Subcutaneous abdominal adipose tissue (tissue), 5 donors: ENCODE data around the gene SLC19A2.

Experiments
- H3K27ac ChIP-seq: one replicate; pipeline ENCODE4 v1.7.0; 2013; ENCODE audit warnings: low read depth, mild to moderate bottlenecking, inconsistent platforms, low read length, moderate library complexity
- H3K27me3 ChIP-seq, 5 donors: one replicate each; pipeline ENCODE4 v1.7.0; 2013; ENCODE audit warnings: low read length in 5 of 5, inconsistent platforms in 1 of 5; ENCODE audit not compliant: control insufficient read depth in 5 of 5, insufficient read depth in 4 of 5
- H3K36me3 ChIP-seq, 5 donors: one replicate each; pipeline ENCODE4 v1.7.0; 2013; ENCODE audit warnings: low read length in 5 of 5; ENCODE audit not compliant: control insufficient read depth in 5 of 5, insufficient read depth in 5 of 5
- H3K4me1 ChIP-seq, 5 donors: one replicate each; pipeline ENCODE4 v1.7.0; 2013; ENCODE audit warnings: low read length in 5 of 5, mild to moderate bottlenecking in 3 of 5, moderate library complexity in 1 of 5; ENCODE audit not compliant: control insufficient read depth in 5 of 5, insufficient read depth in 5 of 5
- H3K4me3 ChIP-seq, 5 donors: one replicate each; pipeline ENCODE4 v1.7.0; 2013; ENCODE audit warnings: low read length in 5 of 5, low read depth in 1 of 5
- H3K9ac ChIP-seq, 5 donors: one replicate each; pipeline ENCODE4 v1.7.0; 2013; ENCODE audit warnings: low read length in 5 of 5, mild to moderate bottlenecking in 4 of 5, moderate library complexity in 3 of 5
- H3K9me3 ChIP-seq, 5 donors: one replicate each; pipeline ENCODE4 v1.7.0; 2013; ENCODE audit warnings: low read length in 5 of 5; ENCODE audit not compliant: control insufficient read depth in 5 of 5
- donor health status: healthy.
- donor health status: healthy.
- donor health status: healthy.
- donor health status: healthy.
- donor health status: healthy.

The SLC19A2 gene

GRCh38 chr1:169479363-169480066 is 6.2 kb downstream of the SLC19A2 start:
- H3K27ac ChIP-seq = no peak overlapping the region
- no peak overlapping the region for H3K4me3 ChIP-seq

GRCh38 chr1:169478094-169478672 is 7.6 kb downstream of the SLC19A2 start:
- Histone ChIP-seq H3K4me1 (peaks cover 0 to 32% (median 1%) of the 10 kb centered on the region in 5 donors), H3K27ac (no peak overlapping the region), H3K27me3 (no peaks in the 10 kb centered on the region), H3K9me3 (no peaks in the 10 kb centered on the region), H3K36me3 (peaks cover 4 to 10% (median 8%) of the 10 kb centered on the region in 5 donors), H3K4me3 (no peak overlapping the region), H3K9ac (no peak overlapping the region)

More at GRCh38 chr1:169479363-169480066, 6.2 kb downstream of the SLC19A2 start:
- Histone ChIP-seq H3K9ac (no peak overlapping the region), H3K36me3 (peaks cover 4 to 10% (median 8%) of the 10 kb centered on the region in 5 donors), H3K27me3 (no peaks in the 10 kb centered on the region), H3K9me3 (no peaks in the 10 kb centered on the region), H3K4me1 (peaks cover 0 to 38% (median 14%) of the 10 kb centered on the region in 5 donors)

GRCh38 chr1:169475806-169476387 is 9.8 kb downstream of the SLC19A2 start:
- Histone ChIP-seq H3K27me3 (no peaks in the 10 kb centered on the region), H3K36me3 (peaks cover 4 to 10% (median 8%) of the 10 kb centered on the region in 5 donors), H3K4me3 (no peak overlapping the region), H3K9ac (no peak overlapping the region), H3K9me3 (no peaks in the 10 kb centered on the region), H3K27ac (no peak overlapping the region), H3K4me1 (peaks cover 0 to 16% (median 0%) of the 10 kb centered on the region in 5 donors)

GRCh38 chr1:169474302-169474995 is 11.3 kb downstream of the SLC19A2 start:
- H3K4me3 ChIP-seq = no peak overlapping the region
- peaks cover 4 to 11% (median 8%) of the 10 kb centered on the region in 5 donors for H3K36me3 ChIP-seq
- no peaks in the 10 kb centered on the region for H3K27me3 ChIP-seq
- H3K9me3 ChIP-seq = no peaks in the 10 kb centered on the region
- no peak overlapping the region for H3K27ac ChIP-seq
- peaks cover 0 to 7% (median 0%) of the 10 kb centered on the region in 5 donors for H3K4me1 ChIP-seq
- H3K9ac ChIP-seq = no peak overlapping the region

- Histone ChIP-seq H3K27me3 (no peaks in the 10 kb centered on the region), H3K27ac (no peak overlapping the region), H3K4me1 (no peaks in the 10 kb centered on the region), H3K36me3 (peaks cover 8 to 19% (median 13%) of the 10 kb centered on the region in 5 donors), H3K9me3 (no peaks in the 10 kb centered on the region), H3K9ac (no peak overlapping the region), H3K4me3 (no peak overlapping the region)
These were observed 12.4 kb downstream of the SLC19A2 start for GRCh38 chr1:169473347-169473746.

GRCh38 chr1:169472738-169473137 is 13.0 kb downstream of the SLC19A2 start:
- Histone ChIP-seq H3K27me3 (no peaks in the 10 kb centered on the region), H3K27ac (no peak overlapping the region), H3K4me3 (no peak overlapping the region), H3K9ac (no peak overlapping the region), H3K9me3 (no peaks in the 10 kb centered on the region), H3K4me1 (no peaks in the 10 kb centered on the region), H3K36me3 (peaks cover 8 to 22% (median 18%) of the 10 kb centered on the region in 5 donors)

GRCh38 chr1:169468982-169469381 is 16.8 kb downstream of the SLC19A2 start:
- Histone ChIP-seq H3K4me1 (no peaks in the 10 kb centered on the region), H3K36me3 (peaks cover 2 to 31% (median 25%) of the 10 kb centered on the region in 5 donors), H3K27me3 (no peaks in the 10 kb centered on the region), H3K9me3 (no peaks in the 10 kb centered on the region), H3K27ac (no peak overlapping the region), H3K4me3 (no peak overlapping the region), H3K9ac (no peak overlapping the region)

- peaks cover 2 to 31% (median 25%) of the 10 kb centered on the region in 5 donors for H3K36me3 ChIP-seq
- no peaks in the 10 kb centered on the region for H3K4me1 ChIP-seq
- H3K9me3 ChIP-seq = no peaks in the 10 kb centered on the region
- H3K27me3 ChIP-seq = no peaks in the 10 kb centered on the region
- H3K4me3 ChIP-seq = no peak overlapping the region
- H3K27ac ChIP-seq = no peak overlapping the region
- no peak overlapping the region for H3K9ac ChIP-seq
These were observed 19.2 kb downstream of the SLC19A2 start for GRCh38 chr1:169466259-169467230.

- peaks cover 2 to 31% (median 25%) of the 10 kb centered on the region in 5 donors for H3K36me3 ChIP-seq
- peaks cover 0 to 4% (median 0%) of the 10 kb centered on the region in 5 donors for H3K27me3 ChIP-seq
- H3K9me3 ChIP-seq = no peaks in the 10 kb centered on the region
- H3K27ac ChIP-seq = no peak overlapping the region
- no peak overlapping the region for H3K4me3 ChIP-seq
- no peak overlapping the region for H3K9ac ChIP-seq
- peaks cover 0 to 5% (median 5%) of the 10 kb centered on the region in 5 donors for H3K4me1 ChIP-seq
These were observed 20.5 kb downstream of the SLC19A2 start for GRCh38 chr1:169465281-169465680.
